AG04450 (cell line): ENCODE results near the gene PRKG1. TPM values are rescaled to one million over a fixed set of nuclear protein-coding genes. Genes with fewer than 3 reads are reported as not detected.

ENCODE experiments used
- CTCF ChIA-PET: fragments of 300-600, 350-600 bp; formaldehyde crosslinking; extraction: SDS; loops from one replicate; lab custom pipeline; 2022; ENCODE audit warnings: antibody characterized with exemption, inconsistent platforms; lab: Charles Lee
- POLR2A ChIA-PET: fragments of 350-600 bp; formaldehyde crosslinking; extraction: SDS; loops from one replicate; lab custom pipeline; 2021; ENCODE audit warnings: antibody characterized with exemption, inconsistent platforms; lab: Yijun Ruan, JAX
- DNase-seq: peaks from one replicate; pipeline ENCODE4 v3.0.0-alpha.2; 2011; ENCODE audit warnings: low read depth, low spot score
- H3K27ac ChIP-seq: one replicate; pipeline ENCODE4 v1.5.1; 2012; ENCODE audit warnings: low read depth, low read length, control low read depth
- H3K27me3 ChIP-seq: one replicate; pipeline ENCODE4 v1.6.0; 2012; ENCODE audit warnings: low read length; ENCODE audit not compliant: control insufficient read depth, insufficient read depth
- H3K4me3 ChIP-seq: 2 replicates; pipeline ENCODE4 v1.5.1; 2011; ENCODE audit warnings: mild to moderate bottlenecking, low read depth, low read length, control low read depth
- H3K9me3 ChIP-seq: 2 replicates; pipeline ENCODE4 v1.5.1; 2012; ENCODE audit warnings: low read length; ENCODE audit not compliant: control insufficient read depth, insufficient read depth
- CTCF ChIP-seq: IDR thresholded peaks from 2 replicates; pipeline ENCODE4 v1.5.1; 2011; ENCODE audit warnings: low read depth, low read length, control low read depth, inconsistent platforms
- polyA plus RNA-seq: library from polyadenylated mRNA; depleted of rRNA; stranded (reverse); fragments of >200 nt; gene quantifications from 2 replicates; pipeline ENCODE4 v1.2.3, GENCODE V29; 2011

Gene PRKG1
- polyA plus RNA-seq, 1 experiment: 19.0 TPM

GRCh38 chr10:51285601-51286000 lies 211.3 kb downstream of the PRKG1 start:
- Histone ChIP-seq H3K27me3 (no peaks in the 10 kb centered on the region), H3K4me3 (no peak overlapping the region), H3K9me3 (no peaks in the 10 kb centered on the region), H3K27ac (no peak overlapping the region)
- no peak for TF ChIP-seq CTCF
- no peak for DNase-seq
- ChIA-PET CTCF (no interaction called here), POLR2A (no interaction called here)

GRCh38 chr10:51288511-51288910 lies 214.2 kb downstream of the PRKG1 start:
- no peak for DNase-seq
- H3K4me3 ChIP-seq: no peak overlapping the region
- no peak for TF ChIP-seq CTCF
- no peak overlapping the region for H3K27ac ChIP-seq
- no peaks in the 10 kb centered on the region for H3K9me3 ChIP-seq
- POLR2A ChIA-PET: no interaction called here
- CTCF ChIA-PET: no interaction called here
- H3K27me3 ChIP-seq: no peaks in the 10 kb centered on the region

GRCh38 chr10:51289519-51289918 lies 215.2 kb downstream of the PRKG1 start:
- no peak for DNase-seq
- Histone ChIP-seq H3K4me3 (no peak overlapping the region), H3K27ac (no peak overlapping the region), H3K27me3 (no peaks in the 10 kb centered on the region), H3K9me3 (no peaks in the 10 kb centered on the region)
- TF ChIP-seq CTCF: no peak
- POLR2A ChIA-PET: no interaction called here
- CTCF ChIA-PET: no interaction called here

GRCh38 chr10:51291961-51292360 lies 217.7 kb downstream of the PRKG1 start:
- no peak for TF ChIP-seq CTCF
- no peaks in the 10 kb centered on the region for H3K9me3 ChIP-seq
- CTCF ChIA-PET: interaction anchor here (1.0 kb wide), 1 partner anchor 228 kb away, joined by 3 read pairs; no protein-coding TSS in a partner anchor
- H3K27me3 ChIP-seq: no peaks in the 10 kb centered on the region
- no peak overlapping the region for H3K4me3 ChIP-seq
- DNase-seq: no peak
- POLR2A ChIA-PET: no interaction called here
- no peak overlapping the region for H3K27ac ChIP-seq

GRCh38 chr10:51297438-51297837 lies 223.2 kb downstream of the PRKG1 start:
- no peak for TF ChIP-seq CTCF
- Histone ChIP-seq H3K9me3 (no peaks in the 10 kb centered on the region), H3K27me3 (no peaks in the 10 kb centered on the region), H3K27ac (no peak overlapping the region), H3K4me3 (no peak overlapping the region)
- CTCF ChIA-PET: interaction anchor here (0.6 kb wide), 1 partner anchor 763 kb away, joined by 3 read pairs; no protein-coding TSS in a partner anchor
- POLR2A ChIA-PET: no interaction called here
- no peak for DNase-seq
